Keratinocyte (primary cell): Measurements from ENCODE around the gene SSBP2.

Source experiments
- CTCF ChIP-seq, 3 experiments: IDR thresholded peaks in 1 of 3; conservative IDR thresholded peaks in 1 of 3; optimal IDR thresholded peaks in 1 of 3; 2 replicates in 2 of 3; 3 replicates in 1 of 3; pipeline versions ENCODE3 to v1.5.1; 2011; ENCODE audit warnings: low read length in 3 of 3, mild to moderate bottlenecking in 3 of 3, moderate library complexity in 2 of 3, control low read depth in 1 of 3, inconsistent platforms in 1 of 3; ENCODE audit not compliant: insufficient read depth in 2 of 3; ENCODE audit errors: extremely low read depth in 1 of 3
- EZH2 ChIP-seq: IDR thresholded peaks from one replicate; pipeline ENCODE4 v1.6.1; 2012; ENCODE audit warnings: inconsistent platforms, mild to moderate bottlenecking, low read length, moderate library complexity

- TF ChIP-seq EZH2, result no peak
- TF ChIP-seq CTCF (optimal IDR thresholded peaks at IDR 0.05 in 1 of 3, IDR thresholded peaks at IDR 0.05 in 1 of 3, conservative IDR thresholded peaks at IDR 0.05 in 1 of 3; ENCODE audit: extremely low read depth in 1 of 3, insufficient read depth in 2 of 3, low read length in 3 of 3), result no peak
Observed at GRCh38 chr5:81749561-81750307, 1.2 kb downstream of the SSBP2 start.
